HCT116 (cell line): Measurements from ENCODE around the gene TMEM143. TPM values are rescaled to one million over a fixed set of nuclear protein-coding genes. Genes with fewer than 3 reads are reported as not detected.

Source experiments
- ATAC-seq: fragments of 200-7000 bp; cut with Tn5 transposase; 2 replicates; pipeline ENCODE4 v1.9.1; 2020; ENCODE audit warnings: mild to moderate bottlenecking, moderate library complexity
- BruUV-seq: library from RNA; stranded (reverse); fragments of 400-500 nt; replicated peaks from 2 replicates; lab custom pipeline; 2021; lab: Mats Ljungman, UMichigan
- CTCF ChIA-PET: fragments of 300-600 bp; sonication (Branson Sonifier 250); formaldehyde crosslinking; loops from one replicate; lab custom pipeline; 2021; ENCODE audit warnings: antibody characterized with exemption; lab: Charles Lee
- POLR2A ChIA-PET: fragments of 300-600, 350-600 bp; sonication (Branson Sonifier 250); formaldehyde crosslinking; loops from one replicate; lab custom pipeline; 2021; ENCODE audit warnings: antibody characterized with exemption; lab: Charles Lee
- RAD21 ChIA-PET, 2 experiments: fragments of 300-600 bp; sonication (Branson Sonifier 250); formaldehyde crosslinking; loops; one replicate each; lab custom pipeline; 2023; ENCODE audit warnings: low total read pairs in 2 of 2; ENCODE audit not compliant: uncharacterized antibody in 2 of 2, unreplicated experiment in 2 of 2, low non-redundant PET in 1 of 2; lab: Charles Lee
- DNase-seq: peaks from one replicate; pipeline ENCODE4 v3.0.0-alpha.2; 2010; ENCODE audit warnings: low read depth, low spot score
- H2AFZ ChIP-seq: fragments of 200-600 bp; shearing (Covaris generic), sonication (generic); 2 replicates; pipeline ENCODE4 v1.6.1; 2017; ENCODE audit warnings: low read depth, mixed run types, mixed read lengths, antibody characterized with exemption, low read length; ENCODE audit not compliant: poor library complexity, severe bottlenecking
- H3K27ac ChIP-seq: 2 replicates; pipeline ENCODE4 v1.5.1; 2012; ENCODE audit warnings: low read depth, low read length
- H3K27me3 ChIP-seq: fragments of 200-600 bp; sonication (generic); 2 replicates; pipeline ENCODE4 v1.6.1; 2016; ENCODE audit warnings: mixed run types, low read length, mixed read lengths; ENCODE audit not compliant: insufficient read depth
- H3K36me3 ChIP-seq, 2 experiments: fragments of 200-500 bp in 1 of 2; fragments of 200-600 bp in 1 of 2; sonication (Bioruptor generic) in 1 of 2; sonication (generic) in 1 of 2; 2 replicates each; pipeline versions ENCODE4 v1.5.1 to v1.6.1; 2014 to 2016; ENCODE audit warnings: low read length in 2 of 2, inconsistent platforms in 1 of 2, mixed read lengths in 1 of 2, mixed run types in 1 of 2; ENCODE audit not compliant: insufficient read depth in 2 of 2, control insufficient read depth in 1 of 2
- H3K4me1 ChIP-seq, 2 experiments: fragments of 200-600 bp in 1 of 2; sonication (generic) in 1 of 2; 2 replicates each; pipeline versions ENCODE4 v1.5.1 to v1.6.1; 2012 to 2017; ENCODE audit warnings: low read length in 2 of 2, inconsistent platforms in 1 of 2, mild to moderate bottlenecking in 1 of 2, mixed read lengths in 1 of 2, mixed run types in 1 of 2, moderate library complexity in 1 of 2; ENCODE audit not compliant: insufficient read depth in 2 of 2, control insufficient read depth in 1 of 2
- H3K4me2 ChIP-seq: fragments of 200-600 bp; sonication (generic); 2 replicates; pipeline ENCODE4 v1.6.1; 2017; ENCODE audit warnings: mixed run types, low read length, mixed read lengths
- H3K4me3 ChIP-seq, 2 experiments: fragments of 200-600 bp in 1 of 2; sonication (generic) in 1 of 2; replicated peaks in 1 of 2; 2 replicates each; pipeline ENCODE4 v1.5.1; 2011 to 2016; ENCODE audit warnings: low read length in 2 of 2, control low read depth in 1 of 2, low read depth in 1 of 2, mild to moderate bottlenecking in 1 of 2, mixed read lengths in 1 of 2, mixed run types in 1 of 2
- H3K79me2 ChIP-seq: fragments of 200-600 bp; sonication (generic); 2 replicates; pipeline ENCODE4 v1.6.1; 2017; ENCODE audit warnings: mild to moderate bottlenecking, mixed run types, low read length, moderate library complexity, mixed read lengths; ENCODE audit not compliant: insufficient read depth
- H3K9ac ChIP-seq: fragments of 200-600 bp; sonication (generic); 2 replicates; pipeline ENCODE4 v1.6.1; 2016; ENCODE audit warnings: low read length, mixed read lengths
- H3K9me2 ChIP-seq: fragments of 200-600 bp; sonication (generic), shearing (Covaris generic); 2 replicates; pipeline ENCODE4 v1.6.1; 2017; ENCODE audit warnings: mixed run types, mild to moderate bottlenecking, moderate library complexity; ENCODE audit not compliant: insufficient read depth
- H3K9me3 ChIP-seq, 2 experiments: fragments of 200-500 bp in 1 of 2; fragments of 200-600 bp in 1 of 2; sonication (Bioruptor generic) in 1 of 2; sonication (generic) in 1 of 2; 2 replicates each; pipeline ENCODE4 v1.6.1; 2014 to 2017; ENCODE audit warnings: low read length in 2 of 2, mixed read lengths in 2 of 2, inconsistent platforms in 1 of 2, low read depth in 1 of 2, mild to moderate bottlenecking in 1 of 2, mixed run types in 1 of 2, moderate library complexity in 1 of 2; ENCODE audit not compliant: control insufficient read depth in 1 of 2, insufficient read depth in 1 of 2
- H4K20me1 ChIP-seq: fragments of 200-600 bp; sonication (generic), shearing (Covaris generic); 2 replicates; pipeline ENCODE4 v1.6.1; 2017; ENCODE audit warnings: mixed run types, mild to moderate bottlenecking, moderate library complexity; ENCODE audit not compliant: insufficient read depth
- CBX3 ChIP-seq: IDR thresholded peaks from 2 replicates; pipeline ENCODE4 v1.6.1; 2012; ENCODE audit warnings: low read depth
- EGR1 ChIP-seq: IDR thresholded peaks from 2 replicates; pipeline ENCODE4 v1.6.1; 2012; ENCODE audit warnings: low read depth
- EZH2phosphoT487 ChIP-seq: fragments of 200-600 bp; IDR thresholded peaks from 2 replicates; pipeline ENCODE4 v1.6.1; 2018; ENCODE audit warnings: antibody characterized with exemption, borderline replicate concordance
- FOSL1 ChIP-seq: IDR thresholded peaks from 2 replicates; pipeline ENCODE4 v1.6.1; 2012; ENCODE audit warnings: low read depth
- POLR2A ChIP-seq: IDR thresholded peaks from 2 replicates; pipeline ENCODE4 v1.7.0; 2011; ENCODE audit warnings: borderline replicate concordance; ENCODE audit not compliant: insufficient read depth, insufficient read length; ENCODE audit errors: extremely low read depth
- POLR2AphosphoS5 ChIP-seq: IDR thresholded peaks from 2 replicates; pipeline ENCODE4 v1.6.1; 2011; ENCODE audit warnings: mild to moderate bottlenecking, low read depth, low read length, moderate library complexity
- RAD21 ChIP-seq: IDR thresholded peaks from 2 replicates; pipeline ENCODE4 v1.6.1; 2012; ENCODE audit warnings: low read depth, mild to moderate bottlenecking
- REST ChIP-seq: IDR thresholded peaks from 2 replicates; pipeline ENCODE4 v1.6.1; 2012; ENCODE audit warnings: low read depth
- SRF ChIP-seq: IDR thresholded peaks from 2 replicates; pipeline ENCODE4 v1.6.1; 2012; ENCODE audit warnings: low read depth
- YY1 ChIP-seq: IDR thresholded peaks from 2 replicates; pipeline ENCODE4 v1.6.1; 2011; ENCODE audit warnings: low read length, low read depth, moderate library complexity, mild to moderate bottlenecking; ENCODE audit not compliant: insufficient replicate concordance; ENCODE audit errors: extremely low read depth
- ZBTB33 ChIP-seq: IDR thresholded peaks from 2 replicates; pipeline ENCODE4 v1.6.1; 2011; ENCODE audit warnings: mild to moderate bottlenecking, low read length, moderate library complexity; ENCODE audit not compliant: insufficient replicate concordance; ENCODE audit errors: extremely low read depth
- ZFX ChIP-seq: fragments of 450-650 bp; IDR thresholded peaks from 2 replicates; pipeline ENCODE4 v1.6.1; 2017
- ZNF274 ChIP-seq: fragments of 200-500 bp; sonication (Bioruptor generic); IDR thresholded peaks from 2 replicates; pipeline ENCODE4 v1.6.1; 2014; ENCODE audit warnings: mild to moderate bottlenecking, low read depth, low read length, inconsistent platforms
- intact Hi-C: fragments of 100-400 bp; cut with micrococcal nuclease; formaldehyde crosslinking; loops from 2 replicates; pipeline ENCODE4 v1.10.0; 2022
- total RNA-seq: library from RNA; stranded (reverse); gene quantifications from one replicate; pipeline ENCODE4 v1.2.1, GENCODE V29; 2021; ENCODE audit not compliant: unreplicated experiment

Gene TMEM143
- total RNA-seq, 1 experiment from 2014 or later, result 13.2 TPM

GRCh38 chr19:48353677-48354076 lies 10.1 kb downstream of the TMEM143 start:
- ATAC-seq (no peak), DNase-seq (no peak)
- no peak for TF ChIP-seq RAD21
- no peak for TF ChIP-seq CBX3
- TF ChIP-seq SRF, result no peak
- peak; percentile 28; the same call in 1 of the 2 replicates for TF ChIP-seq FOSL1
- no peak for TF ChIP-seq POLR2A
- Histone ChIP-seq H3K27ac (peak overlapping the region; percentile 64), H3K4me3 (peak overlapping the region in 1 of 2 experiments; percentile 16; a peak in 1 of 4 replicates), H3K9ac (peak overlapping the region; percentile 56), H3K4me1 (peaks cover 26 to 59% of the 10 kb centered on the region in 2 experiments), H3K79me2 (no peaks in the 10 kb centered on the region), H3K9me3 (no peaks in the 10 kb centered on the region), H3K9me2 (no peaks in the 10 kb centered on the region), H4K20me1 (no peaks in the 10 kb centered on the region), H2AFZ (peak overlapping the region; percentile 29), H3K4me2 (peak overlapping the region; percentile 45), H3K27me3 (no peaks in the 10 kb centered on the region), H3K36me3 (no peaks in the 10 kb centered on the region)
- ChIA-PET POLR2A (interaction anchor here (1.7 to 3.2 kb wide), 3 partner anchors 10 to 47 kb away, joined by 6 to 30 read pairs (median 10); partner anchors contain the start of genes SYNGR4 and TMEM143), RAD21 (interaction anchor here (1.0 to 1.1 kb wide), 2 partner anchors 10 to 21 kb away, joined by 5 to 7 read pairs; partner anchors contain the start of genes SYNGR4 (in 1 of the 2) and TMEM143 (in 1 of the 2)), CTCF (interaction anchor here (1.0 to 3.0 kb wide), 4 partner anchors 10 to 46 kb away, joined by 3 to 10 read pairs (median 6); partner anchors contain the start of genes KDELR1, SYNGR4 and TMEM143)
- no TSS peak for BruUV-seq
- intact Hi-C loops, result loop anchor here (5.0 kb wide), 1 partner anchor 139 kb away; no protein-coding TSS in a partner anchor

GRCh38 chr19:48351341-48351752 lies 12.4 kb downstream of the TMEM143 start:
- BruUV-seq, result no TSS peak
- H3K4me2 ChIP-seq, result no peak overlapping the region
- H2AFZ ChIP-seq, result no peak overlapping the region
- peak; percentile 80 for TF ChIP-seq RAD21
- TF ChIP-seq REST, result no peak
- TF ChIP-seq ZBTB33, result no peak
- TF ChIP-seq YY1, result no peak
- no peak for TF ChIP-seq EGR1
- no peak for TF ChIP-seq POLR2AphosphoS5
- TF ChIP-seq ZFX, result no peak
- no peak for TF ChIP-seq CBX3
- no peak for TF ChIP-seq ZNF274
- TF ChIP-seq EZH2phosphoT487, result no peak

More at GRCh38 chr19:48351341-48351752, 12.4 kb downstream of the TMEM143 start:
- Histone ChIP-seq H3K9me3 (no peaks in the 10 kb centered on the region), H3K4me3 (no peak overlapping the region), H3K79me2 (no peaks in the 10 kb centered on the region), H3K27me3 (no peaks in the 10 kb centered on the region), H3K9ac (no peak overlapping the region), H3K9me2 (no peaks in the 10 kb centered on the region), H3K27ac (no peak overlapping the region), H3K36me3 (no peaks in the 10 kb centered on the region), H4K20me1 (no peaks in the 10 kb centered on the region), H3K4me1 (peaks cover 22 to 46% of the 10 kb centered on the region in 2 experiments)
- ChIA-PET POLR2A (no interaction called here), CTCF (interaction anchor here (0.7 to 2.1 kb wide), 9 partner anchors 9 to 233 kb away, joined by 3 to 11 read pairs (median 6); partner anchors contain the start of genes KDELR1, SYNGR4 and TMEM143), RAD21 (interaction anchor here in 1 of 2 experiments (0.8 to 1.0 kb wide), 2 partner anchors 40 to 47 kb away, joined by 3 to 4 read pairs; partner anchors contain the start of gene KDELR1)
- intact Hi-C loops, result loop anchor here (1.0 to 5.0 kb wide), 2 partner anchors 31 to 141 kb away; no protein-coding TSS in a partner anchor
- no peak for DNase-seq
- ATAC-seq, result peak; percentile 67
